Measurements from ENCODE around the gene CDH12. TPM values are rescaled to one million over a fixed set of nuclear protein-coding genes. Genes with fewer than 3 reads are reported as not detected.

CDH12 gene
- total RNA-seq, 2 donors from 2014 or later: 0.90 to 1.9 TPM

DNA sequence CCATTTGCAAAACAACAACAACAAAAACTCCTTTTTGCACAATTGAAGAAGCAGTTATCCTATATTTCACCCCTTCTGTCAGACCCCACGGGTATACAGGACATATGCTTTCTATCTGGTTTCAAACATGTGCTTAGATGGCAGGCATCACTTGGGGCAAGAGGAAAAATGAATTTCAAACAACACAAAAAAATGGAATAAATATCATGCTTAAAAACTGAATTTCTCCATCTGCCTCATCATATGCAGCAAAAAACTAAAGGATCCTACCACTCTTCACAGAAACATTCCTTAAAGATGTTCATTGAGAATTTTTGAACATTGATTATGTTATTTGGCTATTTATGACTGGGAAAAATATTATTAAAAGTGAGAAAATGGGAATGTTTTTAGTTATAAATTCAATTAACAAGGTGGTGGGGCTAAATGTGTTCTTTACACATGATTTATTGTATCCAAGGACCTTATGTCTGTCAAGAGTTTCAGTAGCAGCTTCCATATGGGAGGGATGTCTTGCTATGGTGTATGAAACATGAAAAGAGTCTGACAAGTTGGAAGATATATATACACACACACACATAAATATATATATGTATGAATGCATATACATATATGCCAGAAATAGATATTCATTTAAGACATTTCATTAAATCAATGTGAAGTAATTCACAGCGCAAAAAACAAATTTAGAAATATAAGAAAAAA, 358.0 kb downstream of the CDH12 start:
- Mint-ChIP-seq H3K27ac (no peak overlapping the region), H3K9me3 (peaks cover 3% of the 10 kb centered on the region), H3K36me3 (ENCODE audit: low read depth) (no peaks in the 10 kb centered on the region), H3K27me3 (ENCODE audit: insufficient read depth) (no peaks in the 10 kb centered on the region), H3K4me1 (no peaks in the 10 kb centered on the region), H3K4me3 (no peak overlapping the region)
- DNase-seq: no peak
- no peaks in the 10 kb centered on the region for H3K36me3 ChIP-seq (ENCODE audit: control insufficient read depth, insufficient read depth, low read length)
- H3K4me1 ChIP-seq (ENCODE audit: control insufficient read depth, insufficient read depth, low read length): no peaks in the 10 kb centered on the region
- no peak overlapping the region for H3K27ac ChIP-seq (ENCODE audit: low read depth, low read length)
- no peak overlapping the region for H3K4me3 ChIP-seq (ENCODE audit: low read length)
- H3K27me3 ChIP-seq (ENCODE audit: control insufficient read depth, insufficient read depth, low read length, poor library complexity, severe bottlenecking): no peaks in the 10 kb centered on the region
- H3K9ac ChIP-seq (ENCODE audit: extremely low read depth, low read length, poor library complexity, severe bottlenecking): no peak overlapping the region
- WGBS, 2 experiments (ENCODE audit: insufficient coverage in 1 of 2, insufficient read length in 1 of 2): 84 to 88% methylated on average over 1 of the region's 2 CpGs
- H3K9me3 ChIP-seq (ENCODE audit: control insufficient read depth, low read length): no peaks in the 10 kb centered on the region
- TF ChIP-seq, protein P1, sequence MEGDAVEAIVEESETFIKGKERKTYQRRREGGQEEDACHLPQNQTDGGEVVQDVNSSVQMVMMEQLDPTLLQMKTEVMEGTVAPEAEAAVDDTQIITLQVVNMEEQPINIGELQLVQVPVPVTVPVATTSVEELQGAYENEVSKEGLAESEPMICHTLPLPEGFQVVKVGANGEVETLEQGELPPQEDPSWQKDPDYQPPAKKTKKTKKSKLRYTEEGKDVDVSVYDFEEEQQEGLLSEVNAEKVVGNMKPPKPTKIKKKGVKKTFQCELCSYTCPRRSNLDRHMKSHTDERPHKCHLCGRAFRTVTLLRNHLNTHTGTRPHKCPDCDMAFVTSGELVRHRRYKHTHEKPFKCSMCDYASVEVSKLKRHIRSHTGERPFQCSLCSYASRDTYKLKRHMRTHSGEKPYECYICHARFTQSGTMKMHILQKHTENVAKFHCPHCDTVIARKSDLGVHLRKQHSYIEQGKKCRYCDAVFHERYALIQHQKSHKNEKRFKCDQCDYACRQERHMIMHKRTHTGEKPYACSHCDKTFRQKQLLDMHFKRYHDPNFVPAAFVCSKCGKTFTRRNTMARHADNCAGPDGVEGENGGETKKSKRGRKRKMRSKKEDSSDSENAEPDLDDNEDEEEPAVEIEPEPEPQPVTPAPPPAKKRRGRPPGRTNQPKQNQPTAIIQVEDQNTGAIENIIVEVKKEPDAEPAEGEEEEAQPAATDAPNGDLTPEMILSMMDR (conservative IDR thresholded peaks at IDR 0.05): no peak

DNA sequence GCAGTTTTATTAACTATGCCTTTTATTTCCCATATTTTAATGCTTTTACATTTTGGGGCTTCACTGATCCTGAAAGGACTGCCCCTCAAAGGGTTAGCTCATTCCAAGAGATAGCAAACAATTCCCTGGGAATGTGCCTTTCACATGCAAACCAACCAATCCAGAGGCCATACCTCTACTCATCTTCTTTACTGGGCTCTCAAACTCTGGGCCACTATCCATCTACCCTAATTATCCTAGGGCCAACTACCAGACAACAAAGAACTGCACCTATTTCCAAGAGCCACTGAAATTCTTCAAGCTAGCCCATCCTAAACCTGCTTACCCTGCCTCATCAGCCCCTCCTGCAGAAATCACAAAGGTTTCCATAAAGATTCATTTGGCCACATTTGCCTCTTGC, 364.7 kb downstream of the CDH12 start:
- Mint-ChIP-seq H3K27ac (no peak overlapping the region), H3K36me3 (ENCODE audit: low read depth) (no peaks in the 10 kb centered on the region), H3K4me1 (no peaks in the 10 kb centered on the region), H3K9me3 (no peaks in the 10 kb centered on the region), H3K27me3 (ENCODE audit: insufficient read depth) (no peaks in the 10 kb centered on the region), H3K4me3 (no peak overlapping the region)
- TF ChIP-seq, protein P1 (conservative IDR thresholded peaks at IDR 0.05): no peak
- Histone ChIP-seq H3K9ac (ENCODE audit: extremely low read depth, low read length, poor library complexity, severe bottlenecking) (no peak overlapping the region), H3K27ac (ENCODE audit: low read depth, low read length) (no peak overlapping the region), H3K4me3 (ENCODE audit: low read length) (no peak overlapping the region), H3K9me3 (ENCODE audit: control insufficient read depth, low read length) (no peaks in the 10 kb centered on the region), H3K36me3 (ENCODE audit: control insufficient read depth, insufficient read depth, low read length) (no peaks in the 10 kb centered on the region), H3K27me3 (ENCODE audit: control insufficient read depth, insufficient read depth, low read length, poor library complexity, severe bottlenecking) (no peaks in the 10 kb centered on the region), H3K4me1 (ENCODE audit: control insufficient read depth, insufficient read depth, low read length) (no peaks in the 10 kb centered on the region)
- DNase-seq: no peak

DNA sequence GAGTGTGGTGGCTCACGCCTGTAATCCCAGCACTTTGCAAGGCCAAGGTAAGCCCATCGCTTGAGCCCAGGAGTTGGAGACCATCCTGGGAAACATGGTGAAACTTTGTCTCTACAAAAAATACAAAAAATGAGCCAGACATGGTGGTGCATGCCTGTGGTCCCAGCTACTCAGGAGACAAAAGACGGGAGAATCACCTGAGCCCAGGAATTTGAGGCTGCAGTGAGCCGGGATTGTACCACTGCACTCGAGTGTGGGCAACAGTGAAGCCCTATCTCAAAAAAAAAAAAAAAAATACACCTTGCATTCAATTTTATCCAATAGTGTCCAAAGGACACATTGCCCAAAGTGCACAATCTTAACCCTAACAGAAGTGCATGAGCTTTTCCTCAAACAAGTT, 372.8 kb downstream of the CDH12 start:
- H3K27ac ChIP-seq (ENCODE audit: low read depth, low read length): no peak overlapping the region
- H3K27me3 ChIP-seq (ENCODE audit: control insufficient read depth, insufficient read depth, low read length, poor library complexity, severe bottlenecking): no peaks in the 10 kb centered on the region
- no peaks in the 10 kb centered on the region for H3K36me3 ChIP-seq (ENCODE audit: control insufficient read depth, insufficient read depth, low read length)
- 77 to 94% methylated on average over 2 to 5 of the region's 5 CpGs for whole genome bisulfite sequencing, 2 experiments (ENCODE audit: insufficient coverage in 1 of 2, insufficient read length in 1 of 2)
- TF ChIP-seq, protein P1 (conservative IDR thresholded peaks at IDR 0.05): no peak
- no peak for DNase-seq
- no peaks in the 10 kb centered on the region for H3K9me3 ChIP-seq (ENCODE audit: control insufficient read depth, low read length)
- no peak overlapping the region for H3K4me3 ChIP-seq (ENCODE audit: low read length)
- H3K27me3 Mint-ChIP-seq (ENCODE audit: insufficient read depth): no peaks in the 10 kb centered on the region
- H3K4me1 Mint-ChIP-seq: no peaks in the 10 kb centered on the region
- no peak overlapping the region for H3K27ac Mint-ChIP-seq
- H3K4me1 ChIP-seq (ENCODE audit: control insufficient read depth, insufficient read depth, low read length): no peaks in the 10 kb centered on the region
- no peak overlapping the region for H3K4me3 Mint-ChIP-seq
- H3K9ac ChIP-seq (ENCODE audit: extremely low read depth, low read length, poor library complexity, severe bottlenecking): no peak overlapping the region
- no peaks in the 10 kb centered on the region for H3K9me3 Mint-ChIP-seq
- no peaks in the 10 kb centered on the region for H3K36me3 Mint-ChIP-seq (ENCODE audit: low read depth)

Measured in endodermal cell (in vitro differentiated cells).